GM03348 (cell line): ENCODE measurements around the gene PLA2G6.

Experiments used
- DNase-seq: peaks from one replicate; pipeline ENCODE4 v3.0.0; 2012; ENCODE audit warnings: low spot score

The PLA2G6 gene

GRCh38 chr22:38072322-38073149 is 109.1 kb downstream of the PLA2G6 start:
- DNase-seq: no peak

DNA sequence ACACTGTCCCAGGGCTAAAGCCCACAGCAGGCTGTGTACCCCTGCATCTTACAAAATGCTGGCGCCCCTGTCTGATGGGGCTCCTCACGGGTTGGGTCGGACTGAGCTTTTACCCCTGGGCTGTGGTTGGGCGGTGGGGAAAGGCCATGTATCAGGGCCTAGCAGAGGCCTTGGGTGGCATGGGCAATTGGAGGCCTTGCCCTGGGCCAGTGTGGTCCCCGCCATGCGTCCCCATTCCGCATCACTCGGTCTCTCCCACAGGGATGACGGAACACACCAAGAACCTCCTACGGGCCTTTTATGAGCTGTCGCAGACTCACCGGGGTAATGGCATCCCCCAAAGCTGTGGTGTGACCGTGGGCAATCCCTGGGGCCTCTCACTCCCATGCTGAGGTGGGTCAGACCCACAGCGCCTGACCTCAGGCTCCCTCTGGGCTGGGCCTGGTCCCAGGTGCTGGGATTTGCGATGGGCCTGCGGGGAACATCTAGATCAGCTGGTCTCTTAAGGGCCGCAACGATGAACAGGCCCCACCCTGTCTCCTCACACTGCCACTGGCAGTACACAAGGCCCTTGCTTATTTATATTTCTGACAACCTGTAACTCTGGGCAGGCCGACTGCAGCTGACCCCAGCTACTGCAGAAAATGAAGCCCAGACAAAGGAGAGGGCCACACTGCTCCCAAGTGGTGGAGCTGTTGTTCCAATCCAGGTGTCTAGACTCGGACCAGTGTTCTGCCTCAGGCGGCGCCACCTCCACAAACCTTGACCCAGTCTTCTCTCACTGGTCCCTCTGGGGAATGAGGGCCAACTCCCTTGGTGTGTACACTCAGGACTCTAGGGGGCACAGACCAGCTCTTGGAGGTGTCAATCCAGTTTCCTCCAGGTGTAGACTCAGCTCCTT is 110.0 kb downstream of the PLA2G6 start:
- no peak for DNase-seq

DNA sequence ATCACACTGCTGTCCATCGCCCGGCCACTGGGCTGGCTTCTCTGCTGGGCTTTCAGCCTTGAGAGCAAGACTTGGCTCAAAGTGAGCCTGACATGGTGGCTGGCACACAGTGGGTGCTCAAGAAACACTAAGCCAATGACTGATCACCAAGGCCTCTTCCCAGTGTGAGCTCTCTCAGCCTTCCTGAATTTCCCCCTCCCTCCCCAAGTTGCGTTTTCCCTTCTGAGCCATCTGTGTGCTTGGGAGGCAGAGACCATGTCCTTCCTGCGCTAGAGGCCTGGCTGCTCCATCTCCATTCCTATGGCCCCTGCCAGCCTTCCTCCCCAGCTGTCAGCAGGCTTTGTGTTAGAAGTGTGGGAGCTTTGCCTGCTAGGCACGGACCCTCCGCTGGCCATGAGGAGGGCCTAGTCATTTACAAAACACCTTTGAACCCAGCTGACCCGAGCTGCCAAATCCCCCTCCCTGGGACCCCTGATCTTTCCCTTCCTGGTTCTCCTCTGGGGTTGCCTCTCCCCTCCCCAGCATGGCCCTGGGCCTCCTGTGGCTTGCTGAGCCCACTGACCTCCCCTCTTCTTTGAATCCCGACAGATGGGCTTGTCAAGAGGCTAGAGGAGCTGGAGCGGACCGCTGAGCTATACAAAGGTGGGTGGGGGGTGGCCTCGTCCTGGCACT is 111.2 kb downstream of the PLA2G6 start:
- DNase-seq: no peak

- DNase-seq: peak; percentile 86
Observed at GRCh38 chr22:38069372-38070249, 112.0 kb downstream of the PLA2G6 start.

GRCh38 chr22:38068641-38069371 is 112.8 kb downstream of the PLA2G6 start:
- no peak for DNase-seq

DNA sequence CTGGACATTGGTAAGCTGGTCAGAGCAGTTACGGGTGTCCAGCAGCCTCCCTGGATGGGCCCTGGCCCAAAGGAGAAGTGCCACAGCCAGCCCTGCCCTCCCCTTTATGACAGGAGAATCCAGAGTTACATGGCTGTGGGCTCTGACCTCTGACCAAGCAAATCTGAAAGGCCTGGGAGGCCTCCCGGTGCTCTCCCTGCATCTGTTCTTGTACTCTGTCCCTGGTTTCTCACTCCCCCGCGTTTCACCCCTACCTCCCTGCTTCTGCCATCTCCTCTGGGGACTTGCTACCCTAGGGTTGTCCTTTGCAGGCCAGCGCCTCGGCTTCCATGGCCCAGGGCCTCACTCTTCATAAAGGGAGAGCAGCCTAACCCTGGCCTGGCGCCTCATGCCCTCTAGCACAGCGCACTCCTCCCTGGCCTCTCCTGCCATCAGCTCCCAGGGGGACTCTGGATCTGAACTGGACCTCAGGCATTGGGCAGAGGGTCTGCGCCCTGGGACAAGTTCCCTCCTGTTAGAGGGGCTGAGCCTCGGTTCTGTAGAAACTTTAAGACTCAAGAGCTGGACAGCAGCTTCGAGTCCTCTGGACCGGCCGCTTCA is 113.8 kb downstream of the PLA2G6 start:
- DNase-seq: no peak

GRCh38 chr22:38067028-38067415 is 114.6 kb downstream of the PLA2G6 start:
- DNase-seq: no peak

GRCh38 chr22:38066381-38067027 is 115.1 kb downstream of the PLA2G6 start:
- DNase-seq: no peak

- no peak for DNase-seq
Observed at GRCh38 chr22:38065539-38065938, 116.1 kb downstream of the PLA2G6 start.

DNA sequence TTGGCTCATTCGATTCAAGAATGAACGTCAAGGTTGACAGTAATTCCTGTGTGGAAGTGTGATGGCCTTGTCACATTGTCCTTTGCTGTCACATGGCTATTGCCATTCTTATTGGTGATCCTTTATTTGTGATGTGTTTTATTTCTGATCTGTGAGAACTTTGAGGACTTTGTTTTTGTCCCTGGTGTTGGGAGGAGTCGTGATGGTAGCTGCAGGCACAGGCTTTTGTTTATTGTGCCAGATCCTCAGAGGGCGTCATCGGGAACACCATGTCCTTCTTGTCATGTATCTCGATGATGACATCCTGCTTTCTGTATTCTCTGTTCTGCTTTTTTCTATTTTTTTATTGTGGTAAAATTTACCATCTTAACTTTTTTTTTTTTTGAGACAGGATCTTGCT is 118.8 kb downstream of the PLA2G6 start:
- no peak for DNase-seq
